ENCODE measurements around the gene FYN. TPM values are rescaled to one million over a fixed set of nuclear protein-coding genes. Genes with fewer than 3 reads are reported as not detected.

FYN gene
- total RNA-seq, 1 experiment from 2014 or later, result 7.2 TPM

- intact Hi-C loops (cut with micrococcal nuclease; ENCODE audit: unreplicated experiment), result no loop called here
- POLR2A ChIA-PET, result no interaction called here
Observed at GRCh38 chr6:111848262-111848812, 24.9 kb downstream of the FYN start.

GRCh38 chr6:111846492-111847409, 26.5 kb downstream of the FYN start:
- H3K27me3 Mint-ChIP-seq (ENCODE audit: insufficient read depth, unreplicated experiment), result no peaks in the 10 kb centered on the region
- no peak overlapping the region for H3K27ac Mint-ChIP-seq (ENCODE audit: unreplicated experiment)
- peaks cover 21% of the 10 kb centered on the region for H3K4me1 ChIP-seq
- CTCF ChIA-PET, result no interaction called here
- H3K27me3 ChIP-seq (replicated peaks; ENCODE audit: control insufficient read depth, insufficient read depth, low read length), result no peaks in the 10 kb centered on the region
- no peaks in the 10 kb centered on the region for H3K9me3 ChIP-seq
- POLR2A ChIA-PET, result no interaction called here
- H3K9me3 Mint-ChIP-seq (ENCODE audit: unreplicated experiment), result no peaks in the 10 kb centered on the region
- H3K4me3 Mint-ChIP-seq (ENCODE audit: unreplicated experiment), result no peak overlapping the region
- peaks cover 12% of the 10 kb centered on the region for H3K4me1 Mint-ChIP-seq (ENCODE audit: low read depth, unreplicated experiment)
- no TSS peak for BruUV-seq (replicated peaks)
- TF ChIP-seq, protein P1, sequence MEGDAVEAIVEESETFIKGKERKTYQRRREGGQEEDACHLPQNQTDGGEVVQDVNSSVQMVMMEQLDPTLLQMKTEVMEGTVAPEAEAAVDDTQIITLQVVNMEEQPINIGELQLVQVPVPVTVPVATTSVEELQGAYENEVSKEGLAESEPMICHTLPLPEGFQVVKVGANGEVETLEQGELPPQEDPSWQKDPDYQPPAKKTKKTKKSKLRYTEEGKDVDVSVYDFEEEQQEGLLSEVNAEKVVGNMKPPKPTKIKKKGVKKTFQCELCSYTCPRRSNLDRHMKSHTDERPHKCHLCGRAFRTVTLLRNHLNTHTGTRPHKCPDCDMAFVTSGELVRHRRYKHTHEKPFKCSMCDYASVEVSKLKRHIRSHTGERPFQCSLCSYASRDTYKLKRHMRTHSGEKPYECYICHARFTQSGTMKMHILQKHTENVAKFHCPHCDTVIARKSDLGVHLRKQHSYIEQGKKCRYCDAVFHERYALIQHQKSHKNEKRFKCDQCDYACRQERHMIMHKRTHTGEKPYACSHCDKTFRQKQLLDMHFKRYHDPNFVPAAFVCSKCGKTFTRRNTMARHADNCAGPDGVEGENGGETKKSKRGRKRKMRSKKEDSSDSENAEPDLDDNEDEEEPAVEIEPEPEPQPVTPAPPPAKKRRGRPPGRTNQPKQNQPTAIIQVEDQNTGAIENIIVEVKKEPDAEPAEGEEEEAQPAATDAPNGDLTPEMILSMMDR (IDR thresholded peaks at IDR 0.05; ENCODE audit: insufficient read depth in 1 of 2, low read depth in 1 of 2, low read length in 1 of 2, severe bottlenecking in 1 of 2, unreplicated experiment in 1 of 2), result no peak
- H3K36me3 Mint-ChIP-seq (ENCODE audit: insufficient read depth, unreplicated experiment), result peaks cover 6% of the 10 kb centered on the region
- no peaks in the 10 kb centered on the region for H3K36me3 ChIP-seq (ENCODE audit: control insufficient read depth, insufficient read depth, low read length)
- no peak for DNase-seq
- intact Hi-C loops (cut with micrococcal nuclease; ENCODE audit: unreplicated experiment), result no loop called here
- H3K4me3 ChIP-seq (ENCODE audit: low read depth, low read length), result no peak overlapping the region

More at GRCh38 chr6:111848262-111848812, 24.9 kb downstream of the FYN start:
- BruUV-seq (replicated peaks), result no TSS peak
- Mint-ChIP-seq H3K27ac (ENCODE audit: unreplicated experiment) (no peak overlapping the region), H3K4me3 (ENCODE audit: unreplicated experiment) (no peak overlapping the region), H3K36me3 (ENCODE audit: insufficient read depth, unreplicated experiment) (peaks cover 6% of the 10 kb centered on the region), H3K27me3 (ENCODE audit: insufficient read depth, unreplicated experiment) (no peaks in the 10 kb centered on the region), H3K9me3 (ENCODE audit: unreplicated experiment) (no peaks in the 10 kb centered on the region), H3K4me1 (ENCODE audit: low read depth, unreplicated experiment) (peaks cover 20% of the 10 kb centered on the region)
- H3K36me3 ChIP-seq (ENCODE audit: control insufficient read depth, insufficient read depth, low read length), result no peaks in the 10 kb centered on the region
- TF ChIP-seq, protein P1 (IDR thresholded peaks at IDR 0.05; ENCODE audit: insufficient read depth in 1 of 2, low read depth in 1 of 2, low read length in 1 of 2, severe bottlenecking in 1 of 2, unreplicated experiment in 1 of 2), result no peak
- no peaks in the 10 kb centered on the region for H3K27me3 ChIP-seq (replicated peaks; ENCODE audit: control insufficient read depth, insufficient read depth, low read length)
- no peaks in the 10 kb centered on the region for H3K9me3 ChIP-seq
- peaks cover 12% of the 10 kb centered on the region for H3K4me1 ChIP-seq
- DNase-seq, result no peak
- CTCF ChIA-PET, result no interaction called here
- H3K4me3 ChIP-seq (ENCODE audit: low read depth, low read length), result no peak overlapping the region

GRCh38 chr6:111846066-111846465, 27.2 kb downstream of the FYN start:
- no peaks in the 10 kb centered on the region for H3K9me3 ChIP-seq
- peaks cover 21% of the 10 kb centered on the region for H3K4me1 ChIP-seq
- H3K4me3 Mint-ChIP-seq (ENCODE audit: unreplicated experiment), result no peak overlapping the region
- H3K4me1 Mint-ChIP-seq (ENCODE audit: low read depth, unreplicated experiment), result peaks cover 5% of the 10 kb centered on the region
- POLR2A ChIA-PET, result no interaction called here
- H3K36me3 ChIP-seq (ENCODE audit: control insufficient read depth, insufficient read depth, low read length), result no peaks in the 10 kb centered on the region
- H3K27me3 ChIP-seq (replicated peaks; ENCODE audit: control insufficient read depth, insufficient read depth, low read length), result no peaks in the 10 kb centered on the region
- H3K27ac Mint-ChIP-seq (ENCODE audit: unreplicated experiment), result no peak overlapping the region
- BruUV-seq (replicated peaks), result no TSS peak
- no peaks in the 10 kb centered on the region for H3K27me3 Mint-ChIP-seq (ENCODE audit: insufficient read depth, unreplicated experiment)
- TF ChIP-seq, protein P1 (IDR thresholded peaks at IDR 0.05; ENCODE audit: insufficient read depth in 1 of 2, low read depth in 1 of 2, low read length in 1 of 2, severe bottlenecking in 1 of 2, unreplicated experiment in 1 of 2), result no peak
- peaks cover 6% of the 10 kb centered on the region for H3K36me3 Mint-ChIP-seq (ENCODE audit: insufficient read depth, unreplicated experiment)
- CTCF ChIA-PET, result no interaction called here
- no peak overlapping the region for H3K4me3 ChIP-seq (ENCODE audit: low read depth, low read length)
- DNase-seq, result no peak
- no peaks in the 10 kb centered on the region for H3K9me3 Mint-ChIP-seq (ENCODE audit: unreplicated experiment)
- intact Hi-C loops (cut with micrococcal nuclease; ENCODE audit: unreplicated experiment), result no loop called here
